GM19099 (cell line): Measurements from ENCODE around the gene OR6X1.
A peak's percentile ranks its signal among the peaks of the same experiment; 100 is the strongest.

Experiments used
- POLR2A ChIP-seq: IDR thresholded peaks from 3 replicates; pipeline ENCODE4 v1.6.1; 2011; ENCODE audit warnings: low read depth; ENCODE audit not compliant: insufficient read length; ENCODE audit errors: extremely low read depth

OR6X1 gene

DNA sequence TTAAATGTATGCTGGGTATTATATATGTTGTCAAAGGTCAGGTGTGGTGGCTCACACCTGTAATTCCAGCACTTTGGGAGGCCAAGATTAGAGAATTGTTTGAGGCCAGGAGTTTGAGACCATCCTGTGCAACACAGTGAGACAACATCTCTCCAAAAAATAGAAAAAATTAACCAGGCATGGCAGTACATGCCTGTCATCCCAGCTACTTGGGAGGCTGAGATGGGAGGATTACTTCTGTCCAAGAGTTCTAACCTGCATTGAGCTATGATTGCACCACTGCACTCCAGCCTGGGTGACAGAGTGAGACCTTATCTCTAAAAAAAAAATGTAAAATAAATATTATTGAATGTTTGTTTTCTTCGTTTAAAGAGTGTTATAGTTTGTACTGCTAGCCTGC, 11.3 kb upstream of the OR6X1 start:
- no peak for TF ChIP-seq POLR2A

DNA sequence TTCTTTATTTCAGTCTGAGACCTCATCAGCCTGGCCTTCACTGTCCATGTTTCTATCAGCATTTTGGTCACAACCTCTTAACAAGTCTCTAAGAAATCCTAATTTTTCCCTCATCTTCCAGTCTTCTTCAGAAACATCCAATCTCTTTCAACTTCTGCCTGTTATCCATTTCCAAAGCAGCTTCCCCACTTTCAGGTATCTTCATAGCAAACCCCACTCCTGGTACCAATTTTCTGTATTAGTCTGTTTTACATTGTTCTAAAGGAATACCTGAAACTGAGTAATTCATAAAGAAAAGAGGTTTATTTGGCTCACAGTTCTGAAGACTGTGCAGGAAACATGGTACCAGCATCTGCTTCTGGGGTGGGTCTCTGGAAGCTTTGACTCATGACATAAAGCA, 8.1 kb upstream of the OR6X1 start:
- no peak for TF ChIP-seq POLR2A

DNA sequence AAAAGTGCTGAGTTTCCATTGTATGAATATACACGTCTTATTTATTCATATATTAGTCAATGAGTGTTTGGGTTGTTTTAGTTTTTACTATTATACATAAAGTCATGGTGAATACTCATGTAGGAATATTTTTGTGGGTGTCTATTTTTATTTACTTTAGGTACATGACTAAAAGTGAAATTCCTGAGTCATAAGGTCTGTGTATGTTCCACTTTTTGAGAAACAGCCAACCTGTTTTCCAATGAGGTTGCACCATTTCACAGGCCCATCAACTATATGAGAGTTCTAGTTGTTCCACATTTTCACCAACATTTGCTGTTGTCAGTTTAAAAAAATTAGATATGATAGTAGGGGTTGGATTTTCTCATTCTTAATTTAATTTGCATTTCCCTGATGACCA, 6.6 kb upstream of the OR6X1 start:
- TF ChIP-seq POLR2A = no peak

DNA sequence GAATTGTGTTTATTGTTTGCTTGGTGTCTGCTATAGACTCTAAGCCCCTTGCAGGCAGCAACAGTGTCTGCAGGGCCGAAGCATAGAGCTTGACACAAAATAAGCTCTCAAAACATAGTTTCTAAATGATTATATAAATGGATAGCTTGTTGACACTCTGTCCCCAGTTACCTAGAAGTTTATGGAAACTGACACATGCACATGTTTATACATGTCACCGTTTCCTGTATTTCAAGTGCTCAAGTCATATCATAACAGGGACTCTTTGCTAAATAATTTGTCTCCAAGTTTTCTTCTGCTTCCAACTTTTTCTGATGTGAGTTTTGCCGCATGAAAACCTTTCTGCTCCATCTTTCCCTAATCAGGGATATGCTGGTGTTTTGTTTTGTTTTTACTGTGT, 3.7 kb upstream of the OR6X1 start:
- no peak for TF ChIP-seq POLR2A

DNA sequence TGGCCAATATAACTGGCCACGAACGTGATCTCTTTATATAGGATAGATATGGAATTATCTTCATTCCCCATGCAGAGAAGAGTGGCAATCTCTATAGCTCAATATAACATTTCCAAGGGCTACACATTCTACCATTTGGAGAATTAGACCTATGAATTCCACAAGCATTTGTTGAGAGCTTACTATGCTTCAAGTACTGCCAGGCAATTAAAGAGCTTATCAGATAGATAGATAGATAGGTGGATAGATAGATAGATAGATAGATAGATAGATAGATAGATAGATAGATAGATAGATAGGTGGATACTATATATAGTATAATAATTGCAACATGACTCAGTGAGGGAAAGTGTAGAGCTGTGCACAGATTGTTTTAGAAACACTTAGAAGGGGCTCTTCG, 1.5 kb upstream of the OR6X1 start:
- TF ChIP-seq POLR2A = no peak

DNA sequence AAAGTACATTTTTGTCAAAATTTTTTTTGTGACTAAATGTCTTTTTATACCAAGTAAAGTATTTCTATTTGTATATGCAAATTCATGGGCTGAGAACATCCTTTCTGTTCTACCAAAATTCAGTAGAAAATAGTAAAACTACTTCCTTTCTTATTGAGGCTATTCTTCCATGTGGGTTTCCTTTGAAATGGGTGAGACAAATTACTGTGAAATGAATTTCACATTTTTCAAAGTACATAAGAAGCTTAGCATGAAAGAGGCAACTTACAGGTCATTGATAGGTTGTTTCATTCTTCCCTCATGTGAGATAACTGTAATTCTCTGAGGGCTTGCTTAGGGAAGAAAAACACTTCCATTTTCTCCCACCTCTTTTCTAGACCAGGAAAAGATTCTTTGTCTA, 1.0 kb upstream of the OR6X1 start:
- no peak for TF ChIP-seq POLR2A

DNA sequence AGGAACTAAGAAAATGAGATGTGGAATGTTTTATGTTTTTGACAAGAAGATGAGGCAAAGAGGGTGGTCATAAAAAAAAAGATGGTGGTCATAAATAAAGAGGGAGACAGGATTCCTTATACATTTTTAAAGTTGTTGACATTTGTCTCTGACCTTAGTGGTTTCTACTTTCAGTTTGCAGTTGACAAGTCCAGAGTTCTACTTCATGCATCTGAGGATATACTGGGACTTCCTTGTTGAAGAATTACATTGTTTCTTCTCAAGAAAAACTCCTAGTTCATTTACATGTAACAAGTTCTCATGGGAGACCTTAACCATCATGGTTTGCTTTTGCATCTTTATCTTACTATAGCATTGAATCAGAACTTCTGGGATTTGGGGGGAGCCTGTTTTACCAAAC, 1.2 kb downstream of the OR6X1 start:
- no peak for TF ChIP-seq POLR2A

DNA sequence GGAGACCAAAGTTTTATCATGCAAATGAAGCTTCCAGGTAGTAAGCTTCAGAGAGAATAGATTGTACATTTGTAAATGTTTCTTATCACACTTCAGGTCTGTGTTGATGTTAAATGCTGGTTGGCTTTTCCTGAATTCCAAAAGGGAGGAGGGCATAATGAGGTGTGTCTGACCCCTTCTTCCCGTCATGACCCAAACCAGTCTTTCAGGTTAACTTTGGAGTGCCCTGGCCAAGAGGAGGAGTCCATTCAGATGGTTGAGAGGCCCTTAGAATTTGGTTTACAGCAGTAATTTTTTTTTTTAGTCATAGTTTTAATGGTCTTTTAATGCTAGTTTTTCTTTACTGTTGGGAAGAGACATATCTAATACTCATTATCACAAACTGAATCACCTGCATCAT, 2.5 kb downstream of the OR6X1 start:
- TF ChIP-seq POLR2A = no peak

DNA sequence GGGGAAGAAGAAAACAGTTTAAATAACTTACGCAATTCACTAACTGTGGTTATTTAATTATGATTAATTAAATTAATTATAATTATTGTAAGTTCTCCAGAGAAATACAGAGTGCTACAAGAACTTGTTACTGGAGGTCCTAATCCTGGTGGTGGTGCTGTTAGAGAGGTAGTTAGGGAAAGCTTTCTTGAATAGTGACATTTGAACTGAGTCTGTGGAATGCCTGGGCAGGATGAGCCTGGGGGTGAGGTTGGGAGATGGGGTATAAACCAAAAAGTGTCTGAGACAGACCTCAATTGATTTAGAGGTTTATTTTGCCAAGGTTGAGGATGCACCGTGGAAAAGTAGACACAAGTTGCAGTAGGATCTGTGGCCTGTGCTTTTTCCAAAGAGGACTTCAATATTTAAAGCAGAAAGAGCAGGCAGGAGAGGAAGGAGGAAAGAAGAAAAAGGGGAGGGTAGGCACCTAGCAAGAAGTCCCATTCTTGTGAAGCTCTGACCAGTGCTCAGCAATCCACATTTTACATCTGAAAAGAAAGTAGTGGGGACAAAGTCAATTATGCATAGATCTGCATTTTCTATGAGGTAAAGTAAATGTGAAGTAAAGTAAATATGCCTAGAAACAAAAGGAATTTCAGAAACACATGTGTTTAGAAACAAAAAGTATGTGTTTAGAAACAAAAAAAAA, 8.4 kb downstream of the OR6X1 start:
- no peak for TF ChIP-seq POLR2A

DNA sequence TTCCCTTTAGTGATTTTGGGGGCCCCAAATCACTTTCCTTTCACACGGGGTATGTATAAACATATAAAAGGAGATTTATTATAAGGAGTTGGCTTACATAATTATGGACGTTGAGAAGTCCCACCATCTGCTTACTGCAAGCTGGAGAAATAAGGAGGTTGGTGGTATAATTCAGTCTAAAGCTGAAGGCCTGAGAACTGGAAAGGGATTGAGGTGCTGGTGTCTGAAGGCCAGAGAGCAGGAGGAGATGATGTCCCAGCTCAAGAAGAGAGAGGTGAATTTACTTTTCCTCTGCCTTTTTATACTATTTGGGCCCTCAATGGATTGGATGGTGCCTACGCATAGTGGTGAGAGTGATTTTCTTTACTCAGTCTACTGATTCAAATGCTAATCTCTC, 11.6 kb downstream of the OR6X1 start:
- TF ChIP-seq POLR2A = no peak

DNA sequence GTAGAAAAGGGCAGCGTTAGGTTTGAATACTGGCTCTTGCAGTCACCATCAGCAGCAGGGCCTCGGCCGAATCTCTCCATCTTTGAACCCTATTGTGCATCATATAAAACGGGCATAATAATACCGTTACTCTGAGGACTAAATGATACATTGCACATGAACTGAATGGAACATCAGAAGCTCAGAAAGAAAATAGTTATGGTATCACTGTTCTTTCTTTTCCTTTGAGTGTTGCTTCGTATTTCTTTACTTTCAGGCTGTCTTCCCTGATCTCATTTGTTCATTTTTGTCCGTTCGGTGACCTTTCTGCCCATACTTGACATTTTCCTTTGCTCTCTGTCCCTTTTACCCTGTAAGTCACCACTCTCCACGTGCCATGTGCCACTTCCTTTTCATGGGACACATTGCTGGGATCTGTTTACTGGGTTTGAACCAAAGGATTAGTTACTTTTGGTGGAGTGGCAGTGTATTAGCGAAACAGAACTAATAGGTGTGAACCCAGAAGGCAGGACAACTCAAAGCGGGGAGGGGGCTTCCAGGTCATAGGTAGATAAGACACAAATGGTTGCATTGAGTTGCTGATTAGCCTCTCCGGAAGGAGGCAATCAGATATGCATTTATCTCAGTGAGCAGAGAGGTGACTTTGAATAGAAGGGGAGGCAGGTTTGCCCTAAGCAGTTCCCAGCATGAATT, 12.1 kb downstream of the OR6X1 start:
- no peak for TF ChIP-seq POLR2A

DNA sequence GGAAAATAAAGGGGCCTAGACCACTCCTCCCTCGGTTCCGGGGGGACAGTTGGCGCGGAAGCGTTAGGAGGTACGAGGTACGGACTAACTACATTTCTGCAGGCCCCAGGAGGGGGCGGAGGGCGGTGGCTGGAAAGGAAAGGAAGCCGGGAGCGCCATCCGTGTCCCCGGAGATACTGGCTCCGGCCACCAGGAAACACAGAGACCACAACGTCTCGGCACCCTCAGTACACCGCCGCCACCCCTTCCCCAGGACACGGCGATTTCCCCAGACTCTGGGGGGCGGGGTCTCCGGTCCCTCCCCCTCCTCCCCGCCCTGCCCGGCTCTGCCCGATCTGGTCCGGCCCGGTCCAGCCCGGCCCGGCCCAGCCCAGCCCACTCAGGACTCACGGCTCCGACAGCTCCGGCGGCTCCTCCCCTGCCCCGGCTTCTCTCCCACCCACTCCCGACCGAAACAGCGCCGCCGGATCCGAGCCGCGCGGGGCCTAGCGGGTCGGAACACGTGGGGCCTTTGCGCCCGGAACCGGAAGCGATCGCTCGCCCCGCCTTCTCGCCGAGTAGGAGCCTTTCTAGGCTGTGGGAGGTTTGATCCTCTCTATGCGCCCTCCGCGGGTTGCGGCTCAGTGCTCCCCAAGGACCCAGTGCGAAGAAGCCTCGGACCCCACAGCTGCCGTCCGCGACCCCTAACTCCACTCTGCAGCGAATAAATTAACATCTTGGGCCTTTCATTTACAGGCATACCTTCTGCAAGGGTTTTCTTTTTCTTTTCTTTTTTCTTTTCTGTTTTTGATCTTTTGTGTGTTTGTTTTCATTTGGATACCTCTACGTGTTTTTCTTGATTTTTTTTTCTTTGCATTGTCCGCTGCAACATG, 12.9 kb downstream of the OR6X1 start, which contains the start of gene ZNF202:
Gene ZNF202, minus strand, starts transcription at position 502 of the 872 bp plus-strand sequence. CDS start 10,772 bp downstream, outside the sequence.
- TF ChIP-seq POLR2A = peak; percentile 68

DNA sequence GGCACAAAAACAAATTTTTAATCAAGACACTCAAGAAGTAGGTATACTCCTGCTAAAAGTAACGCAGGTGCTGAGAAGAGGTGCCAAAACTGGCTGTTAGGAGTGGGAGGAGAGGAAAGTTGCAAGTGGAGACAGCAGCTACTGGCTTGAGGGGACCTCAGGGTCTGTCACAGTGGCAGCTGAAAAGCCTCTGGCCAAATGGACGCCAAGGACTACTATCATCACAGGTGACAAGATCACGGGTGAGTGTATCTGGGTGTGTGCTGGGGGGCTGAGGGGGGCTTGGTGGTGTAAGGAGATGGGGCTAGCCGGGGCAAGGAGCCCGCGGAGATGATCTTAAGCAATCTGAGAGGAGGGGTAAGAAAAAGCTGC, 13.5 kb downstream of the OR6X1 start:
- TF ChIP-seq POLR2A = no peak

DNA sequence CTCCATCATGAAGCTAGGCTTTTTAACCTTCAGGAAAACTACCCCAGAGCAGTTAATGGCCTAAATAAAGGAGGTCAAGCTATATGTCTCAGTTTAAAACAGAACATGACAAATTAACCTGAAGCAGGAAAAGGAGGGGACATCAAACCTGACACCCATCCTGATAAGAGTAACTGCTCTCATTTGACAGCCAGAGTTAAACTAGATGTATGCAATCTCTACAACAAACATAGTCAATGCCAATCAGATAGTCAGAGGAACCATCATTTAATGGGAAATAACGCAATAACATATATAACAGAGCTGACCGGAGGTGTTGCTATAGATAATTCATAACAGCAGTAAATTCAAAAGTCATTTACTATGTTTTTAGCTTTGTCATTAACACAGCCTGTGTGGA, 15.9 kb downstream of the OR6X1 start:
- no peak for TF ChIP-seq POLR2A

DNA sequence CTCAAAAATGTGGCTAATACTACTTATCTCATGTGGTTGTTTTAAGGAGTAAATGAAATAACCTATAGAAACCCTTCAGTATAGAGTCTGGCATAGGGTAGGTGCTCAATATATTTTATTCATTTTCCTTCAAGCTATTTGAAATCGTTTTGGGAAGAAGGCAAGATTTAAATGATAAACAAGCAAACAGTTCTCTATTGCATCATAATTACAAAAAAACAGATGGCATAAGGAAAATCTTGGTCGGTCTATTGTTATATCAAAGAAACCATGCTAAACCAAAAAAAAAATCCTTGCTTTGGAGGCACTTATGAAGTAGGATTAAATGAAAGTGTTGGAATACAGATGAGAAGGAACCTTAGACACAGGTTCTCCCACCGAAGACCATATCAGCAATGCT, 17.5 kb downstream of the OR6X1 start:
- TF ChIP-seq POLR2A = no peak

DNA sequence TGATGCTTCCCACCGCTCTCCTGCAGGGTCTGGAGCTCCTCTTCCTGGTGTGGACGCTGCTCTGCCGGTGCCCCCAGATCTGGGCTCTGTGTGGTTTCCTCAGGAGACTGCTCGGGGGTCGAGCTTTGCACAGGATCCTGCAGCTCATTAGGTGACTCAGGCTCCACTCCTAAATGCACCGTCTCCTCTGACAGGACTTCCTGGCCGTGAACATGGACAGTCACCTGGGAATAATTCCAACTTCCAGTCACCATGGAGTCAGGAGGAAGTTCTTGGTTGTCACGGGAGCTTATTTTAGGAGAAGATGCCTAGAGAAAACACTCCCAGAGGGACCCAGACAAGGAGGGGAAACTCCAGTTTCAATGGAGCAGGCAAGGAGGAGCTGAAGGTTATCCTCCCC, 24.7 kb downstream of the OR6X1 start:
- TF ChIP-seq POLR2A = no peak

DNA sequence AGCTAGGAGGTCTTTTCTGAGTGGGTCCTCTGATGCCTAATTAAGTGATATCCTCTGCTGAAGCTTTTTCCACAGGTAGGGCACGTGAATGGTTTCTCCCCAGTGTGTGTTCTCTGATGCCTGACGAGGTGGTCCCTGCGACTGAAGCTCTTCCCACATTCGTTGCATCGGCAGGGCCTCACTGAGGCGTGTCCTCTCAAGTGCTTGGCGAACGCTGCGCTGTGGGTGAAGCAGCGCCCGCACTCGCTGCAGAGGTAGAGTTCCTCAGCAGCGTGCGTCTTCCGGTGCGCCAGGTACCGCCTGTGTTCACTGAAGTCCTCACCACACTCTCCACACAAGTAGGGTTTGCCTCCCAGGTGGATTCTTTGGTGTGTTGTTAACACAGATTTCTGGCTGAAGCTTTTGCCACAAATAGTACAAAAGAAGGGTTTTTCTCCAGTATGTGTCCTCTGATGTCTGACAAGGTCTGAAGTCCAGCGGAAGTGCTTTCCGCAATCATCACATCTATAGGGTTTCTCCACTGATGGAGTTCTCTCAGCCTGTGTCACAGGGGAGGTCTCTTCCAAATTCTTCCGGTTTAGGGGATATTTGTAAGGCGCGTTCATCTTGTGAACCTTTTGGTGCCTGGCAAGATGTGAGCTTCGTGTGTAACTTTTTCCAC, 28.2 kb downstream of the OR6X1 start:
- no peak for TF ChIP-seq POLR2A
